Stomach (tissue), 9 donors: ENCODE data around the gene BTBD9. TPM values are rescaled to one million over a fixed set of nuclear protein-coding genes. Genes with fewer than 3 reads are reported as not detected.

Source experiments
- DNase-seq, 2 donors: peaks; one replicate each; pipeline versions ENCODE4 v3.0.0 to v3.0.0-alpha.2; 2013 to 2019
- H3K27ac ChIP-seq, 5 donors: fragments of 200-600 bp in 4 of 5; sonication (generic) in 4 of 5; one replicate each; pipeline ENCODE4 v1.5.1; 2013 to 2019; ENCODE audit warnings: mild to moderate bottlenecking in 1 of 5, moderate library complexity in 1 of 5
- H3K27me3 ChIP-seq, 3 donors: fragments of 200-600 bp; sonication (generic); one replicate each; pipeline ENCODE4 v1.5.1; 2017 to 2019; ENCODE audit warnings: mixed run types in 1 of 3
- H3K36me3 ChIP-seq, 4 donors: fragments of 200-600 bp; sonication (generic); 1 replicate in 3 of 4; 2 replicates in 1 of 4; pipeline ENCODE4 v1.5.1; 2016 to 2019
- H3K4me1 ChIP-seq, 4 donors: fragments of 200-600 bp; sonication (generic); one replicate each; pipeline ENCODE4 v1.5.1; 2016 to 2019
- H3K4me3 ChIP-seq, 4 donors: fragments of 200-600 bp; sonication (generic) in 3 of 4; one replicate each; pipeline ENCODE4 v1.5.1; 2016 to 2019; ENCODE audit warnings: mild to moderate bottlenecking in 1 of 4
- H3K9me3 ChIP-seq, 4 donors: fragments of 200-600 bp; sonication (generic); one replicate each; pipeline ENCODE4 v1.5.1; 2016 to 2019
- EP300 ChIP-seq: sonication (generic); formaldehyde crosslinking; IDR thresholded peaks from one replicate; pipeline ENCODE4 v1.6.1; 2017; ENCODE audit warnings: antibody characterized with exemption
- POLR2A ChIP-seq, 4 donors: fragments of 450-650 bp; IDR thresholded peaks; one replicate each; pipeline ENCODE4 v1.6.1; 2016; ENCODE audit warnings: antibody characterized with exemption in 4 of 4, control low read depth in 2 of 4, mild to moderate bottlenecking in 1 of 4, moderate library complexity in 1 of 4
- POLR2AphosphoS5 ChIP-seq, 3 donors: sonication (generic); formaldehyde crosslinking; IDR thresholded peaks; one replicate each; pipeline ENCODE4 v1.6.1; 2016; ENCODE audit warnings: antibody characterized with exemption in 3 of 3
- whole genome bisulfite sequencing, 5 donors: extraction: QIAGEN DNeasy Blood & Tissue Kit in 3 of 5; methylation state at CpG; one replicate each; pipeline versions ENCODE4 v1.1.5 to v1.1.7; 2013 to 2018; 5-methylcytosine and 5-hydroxymethylcytosine counted together
- intact Hi-C: fragments of 100-400 bp; cut with DNase I; formaldehyde crosslinking; loops from one replicate; pipeline ENCODE4 v1.15.1; 2023; ENCODE audit warnings: low total_unique reads
- polyA plus RNA-seq, 3 donors: library from polyadenylated mRNA; stranded (reverse); fragments of 200-250 nt; gene quantifications; one replicate each; pipeline ENCODE4 v1.2.3, GENCODE V29; 2013
- total RNA-seq, 5 donors: library from RNA; depleted of rRNA; stranded (reverse); fragments of >200 nt; gene quantifications; one replicate each; pipeline versions ENCODE4 v1.1.0 to v1.2.3, GENCODE V29; 2014 to 2016
- TF ChIP-seq, protein P1 (sequence below), 7 experiments: fragments of 450-650 bp in 4 of 7; fragments of 200-600 bp in 3 of 7; sonication (generic) in 3 of 7; IDR thresholded peaks; one replicate each; pipeline ENCODE4 v1.5.1; 2016 to 2019; ENCODE audit warnings: antibody characterized with exemption in 7 of 7, control low read depth in 2 of 7, mild to moderate bottlenecking in 1 of 7
- donor health status: healthy with polysubstance abuse.
- donor health status: Bipolar disorder and iron deficiency.
- donor health status: healthy.

BTBD9 gene
- total and polyA plus RNA-seq, 8 donors = 1.4 to 90.2 (median 6.8) TPM

- no peak for DNase-seq
- peaks cover 7 to 86% (median 80%) of the 10 kb centered on the region in 4 donors for H3K36me3 ChIP-seq
- intact Hi-C loops = no loop called here
- peaks cover 0 to 8% (median 4%) of the 10 kb centered on the region in 4 donors for H3K4me1 ChIP-seq
- no peaks in the 10 kb centered on the region for H3K27me3 ChIP-seq
- TF ChIP-seq, protein P1, sequence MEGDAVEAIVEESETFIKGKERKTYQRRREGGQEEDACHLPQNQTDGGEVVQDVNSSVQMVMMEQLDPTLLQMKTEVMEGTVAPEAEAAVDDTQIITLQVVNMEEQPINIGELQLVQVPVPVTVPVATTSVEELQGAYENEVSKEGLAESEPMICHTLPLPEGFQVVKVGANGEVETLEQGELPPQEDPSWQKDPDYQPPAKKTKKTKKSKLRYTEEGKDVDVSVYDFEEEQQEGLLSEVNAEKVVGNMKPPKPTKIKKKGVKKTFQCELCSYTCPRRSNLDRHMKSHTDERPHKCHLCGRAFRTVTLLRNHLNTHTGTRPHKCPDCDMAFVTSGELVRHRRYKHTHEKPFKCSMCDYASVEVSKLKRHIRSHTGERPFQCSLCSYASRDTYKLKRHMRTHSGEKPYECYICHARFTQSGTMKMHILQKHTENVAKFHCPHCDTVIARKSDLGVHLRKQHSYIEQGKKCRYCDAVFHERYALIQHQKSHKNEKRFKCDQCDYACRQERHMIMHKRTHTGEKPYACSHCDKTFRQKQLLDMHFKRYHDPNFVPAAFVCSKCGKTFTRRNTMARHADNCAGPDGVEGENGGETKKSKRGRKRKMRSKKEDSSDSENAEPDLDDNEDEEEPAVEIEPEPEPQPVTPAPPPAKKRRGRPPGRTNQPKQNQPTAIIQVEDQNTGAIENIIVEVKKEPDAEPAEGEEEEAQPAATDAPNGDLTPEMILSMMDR (IDR thresholded peaks at IDR 0.05) = no peak
- no peak for TF ChIP-seq POLR2AphosphoS5 (IDR thresholded peaks at IDR 0.05)
- TF ChIP-seq POLR2A (IDR thresholded peaks at IDR 0.05) = no peak
- TF ChIP-seq EP300 = no peak
- H3K9me3 ChIP-seq = no peaks in the 10 kb centered on the region
- H3K4me3 ChIP-seq = no peak overlapping the region
- H3K27ac ChIP-seq = peak overlapping the region in 1 of 5 donors; percentile 39
- WGBS, 5 donors = 88 to 93% (median 91%) methylated on average over 7 of the region's 7 CpGs
Observed at GRCh38 chr6:38678178-38678760, 38.5 kb upstream of the BTBD9 start.

- TF ChIP-seq, protein P1 (IDR thresholded peaks at IDR 0.05) = no peak
- TF ChIP-seq POLR2AphosphoS5 (IDR thresholded peaks at IDR 0.05) (no peak), POLR2A (IDR thresholded peaks at IDR 0.05) (no peak), EP300 (no peak)
- H3K4me3 ChIP-seq = no peak overlapping the region
- no peaks in the 10 kb centered on the region for H3K27me3 ChIP-seq
- H3K27ac ChIP-seq = peak overlapping the region in 1 of 5 donors; percentile 39
- peaks cover 0 to 11% (median 4%) of the 10 kb centered on the region in 4 donors for H3K4me1 ChIP-seq
- no peaks in the 10 kb centered on the region for H3K9me3 ChIP-seq
- intact Hi-C loops = no loop called here
- WGBS, 5 donors = 71 to 85% (median 77%) methylated on average over 1 of the region's 1 CpG
- H3K36me3 ChIP-seq = peaks cover 7 to 74% (median 69%) of the 10 kb centered on the region in 4 donors
- no peak for DNase-seq
Observed at GRCh38 chr6:38676974-38677544, 37.3 kb upstream of the BTBD9 start.

GRCh38 chr6:38676236-38676973 is 36.7 kb upstream of the BTBD9 start:
- no peak for TF ChIP-seq POLR2AphosphoS5 (IDR thresholded peaks at IDR 0.05)
- no peak for TF ChIP-seq EP300
- TF ChIP-seq, protein P1 (IDR thresholded peaks at IDR 0.05) = no peak
- peak in 1 of 2 donors; percentile 6 for DNase-seq
- Histone ChIP-seq H3K27me3 (no peaks in the 10 kb centered on the region), H3K4me3 (no peak overlapping the region), H3K27ac (peak overlapping the region in 1 of 5 donors; percentile 39), H3K36me3 (peaks cover 7 to 67% (median 63%) of the 10 kb centered on the region in 4 donors), H3K4me1 (peaks cover 0 to 14% (median 4%) of the 10 kb centered on the region in 4 donors), H3K9me3 (no peaks in the 10 kb centered on the region)
- intact Hi-C loops = no loop called here
- WGBS, 5 donors = 62 to 78% (median 72%) methylated on average over 2 of the region's 2 CpGs

- Histone ChIP-seq H3K4me3 (no peak overlapping the region), H3K27ac (no peak overlapping the region), H3K36me3 (peaks cover 7 to 42% (median 38%) of the 10 kb centered on the region in 4 donors), H3K4me1 (peaks cover 0 to 14% (median 4%) of the 10 kb centered on the region in 4 donors), H3K9me3 (no peaks in the 10 kb centered on the region), H3K27me3 (no peaks in the 10 kb centered on the region)
- DNase-seq = peak in 1 of 2 donors; percentile 21
- 17 to 27% (median 22%) methylated on average over 9 of the region's 9 CpGs for WGBS, 5 donors
- TF ChIP-seq, protein P1 (IDR thresholded peaks at IDR 0.05) = no peak
- TF ChIP-seq POLR2AphosphoS5 (IDR thresholded peaks at IDR 0.05) (no peak), POLR2A (IDR thresholded peaks at IDR 0.05) (no peak), EP300 (no peak)
- intact Hi-C loops = no loop called here
Observed at GRCh38 chr6:38673397-38674165, 33.9 kb upstream of the BTBD9 start.
